ENCODE measurements around the gene PCK2. TPM values are rescaled to one million over a fixed set of nuclear protein-coding genes. Genes with fewer than 3 reads are reported as not detected.
A peak's percentile ranks its signal among the peaks of the same experiment; 100 is the strongest.

PCK2 gene
- total and polyA plus RNA-seq, 2 of the 13 experiments (the other 11 are each of a cell fraction or from before 2014, with no cell fraction given), result 129 to 272 TPM

DNA sequence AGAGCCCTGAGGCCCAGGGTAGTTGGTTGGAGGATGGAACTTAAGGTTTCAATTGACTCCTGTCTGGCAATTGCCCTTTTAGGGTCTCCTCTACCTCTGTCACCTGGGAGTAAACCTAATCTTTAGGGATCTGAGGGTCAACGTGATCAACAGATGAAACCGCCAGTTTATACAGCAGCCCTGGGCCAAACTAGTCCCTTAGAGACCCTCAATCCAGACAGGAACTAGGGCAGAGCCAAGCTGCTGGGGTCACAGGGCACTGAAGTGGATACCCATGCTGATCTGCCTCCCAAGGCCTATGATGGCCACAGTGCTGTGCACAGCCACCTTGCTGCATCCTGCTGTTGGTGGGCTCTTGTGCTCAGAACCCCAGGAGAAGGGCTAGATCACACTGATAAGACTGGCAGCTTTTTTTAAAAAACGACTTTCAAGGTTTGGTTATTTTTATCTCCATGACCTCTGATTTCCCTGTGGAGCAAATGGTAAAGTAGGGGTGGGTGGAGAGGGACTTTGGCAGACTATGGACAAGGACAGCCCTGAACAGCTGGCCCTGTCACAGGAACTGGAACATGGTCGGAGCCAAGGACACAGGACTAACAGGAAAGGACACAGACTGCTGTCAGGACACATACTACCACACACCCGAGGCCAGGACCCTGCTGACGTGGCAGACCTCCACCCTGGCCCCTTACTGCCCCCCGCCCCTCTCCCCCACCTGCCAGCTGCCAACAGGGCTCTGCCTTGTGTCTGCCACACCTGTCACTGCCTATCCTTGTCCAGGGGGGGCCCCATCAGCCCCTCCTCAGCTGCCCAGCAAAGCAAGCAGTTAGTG is 36.8 kb downstream of the PCK2 start (continued):
- no peak for TF ChIP-seq KIAA2018 (CRISPR knock-in tag; IDR thresholded peaks at IDR 0.05; ENCODE audit: borderline replicate concordance)
- TF ChIP-seq ADNP (CRISPR knock-in tag; IDR thresholded peaks at IDR 0.05), result peak; percentile 37; the same call in 1 of the 2 replicates
- TF ChIP-seq NBN (conservative IDR thresholded peaks at IDR 0.05), result no peak
- TF ChIP-seq, protein P1, sequence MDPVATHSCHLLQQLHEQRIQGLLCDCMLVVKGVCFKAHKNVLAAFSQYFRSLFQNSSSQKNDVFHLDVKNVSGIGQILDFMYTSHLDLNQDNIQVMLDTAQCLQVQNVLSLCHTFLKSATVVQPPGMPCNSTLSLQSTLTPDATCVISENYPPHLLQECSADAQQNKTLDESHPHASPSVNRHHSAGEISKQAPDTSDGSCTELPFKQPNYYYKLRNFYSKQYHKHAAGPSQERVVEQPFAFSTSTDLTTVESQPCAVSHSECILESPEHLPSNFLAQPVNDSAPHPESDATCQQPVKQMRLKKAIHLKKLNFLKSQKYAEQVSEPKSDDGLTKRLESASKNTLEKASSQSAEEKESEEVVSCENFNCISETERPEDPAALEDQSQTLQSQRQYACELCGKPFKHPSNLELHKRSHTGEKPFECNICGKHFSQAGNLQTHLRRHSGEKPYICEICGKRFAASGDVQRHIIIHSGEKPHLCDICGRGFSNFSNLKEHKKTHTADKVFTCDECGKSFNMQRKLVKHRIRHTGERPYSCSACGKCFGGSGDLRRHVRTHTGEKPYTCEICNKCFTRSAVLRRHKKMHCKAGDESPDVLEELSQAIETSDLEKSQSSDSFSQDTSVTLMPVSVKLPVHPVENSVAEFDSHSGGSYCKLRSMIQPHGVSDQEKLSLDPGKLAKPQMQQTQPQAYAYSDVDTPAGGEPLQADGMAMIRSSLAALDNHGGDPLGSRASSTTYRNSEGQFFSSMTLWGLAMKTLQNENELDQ (CRISPR knock-in tag; IDR thresholded peaks at IDR 0.05; ENCODE audit: borderline replicate concordance), result no peak
- TF ChIP-seq SP140L (CRISPR knock-in tag; IDR thresholded peaks at IDR 0.05; ENCODE audit: borderline replicate concordance), result no peak
- TF ChIP-seq REL (CRISPR knock-in tag; conservative IDR thresholded peaks at IDR 0.05), result no peak
- TF ChIP-seq, protein P2, sequence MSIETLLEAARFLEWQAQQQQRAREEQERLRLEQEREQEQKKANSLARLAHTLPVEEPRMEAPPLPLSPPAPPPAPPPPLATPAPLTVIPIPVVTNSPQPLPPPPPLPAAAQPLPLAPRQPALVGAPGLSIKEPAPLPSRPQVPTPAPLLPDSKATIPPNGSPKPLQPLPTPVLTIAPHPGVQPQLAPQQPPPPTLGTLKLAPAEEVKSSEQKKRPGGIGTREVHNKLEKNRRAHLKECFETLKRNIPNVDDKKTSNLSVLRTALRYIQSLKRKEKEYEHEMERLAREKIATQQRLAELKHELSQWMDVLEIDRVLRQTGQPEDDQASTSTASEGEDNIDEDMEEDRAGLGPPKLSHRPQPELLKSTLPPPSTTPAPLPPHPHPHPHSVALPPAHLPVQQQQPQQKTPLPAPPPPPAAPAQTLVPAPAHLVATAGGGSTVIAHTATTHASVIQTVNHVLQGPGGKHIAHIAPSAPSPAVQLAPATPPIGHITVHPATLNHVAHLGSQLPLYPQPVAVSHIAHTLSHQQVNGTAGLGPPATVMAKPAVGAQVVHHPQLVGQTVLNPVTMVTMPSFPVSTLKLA (IDR thresholded peaks at IDR 0.05), result no peak
- no peak for TF ChIP-seq SNRNP70 (IDR thresholded peaks at IDR 0.05; ENCODE audit: low read depth, low read length)
- no peak for TF ChIP-seq KDM5A (IDR thresholded peaks at IDR 0.05; ENCODE audit: borderline replicate concordance, low read length)
- no peak for TF ChIP-seq SRSF4 (IDR thresholded peaks at IDR 0.05; ENCODE audit: low read depth, low read length, poor library complexity, severe bottlenecking)
- TF ChIP-seq POLR2G (IDR thresholded peaks at IDR 0.05; ENCODE audit: low read depth, low read length), result no peak
- TF ChIP-seq ZNF678 (CRISPR knock-in tag; IDR thresholded peaks at IDR 0.05), result no peak
- peak; percentile 37 for TF ChIP-seq ZNF781 (CRISPR knock-in tag; IDR thresholded peaks at IDR 0.05; ENCODE audit: borderline replicate concordance, not compliant biosample characterization)
- TF ChIP-seq MYNN (CRISPR knock-in tag; IDR thresholded peaks at IDR 0.05; ENCODE audit: low read depth), result no peak
- TF ChIP-seq ZNF468 (CRISPR knock-in tag; IDR thresholded peaks at IDR 0.05), result no peak
